ENCODE measurements around the gene SLC25A39.
A peak's percentile ranks its signal among the peaks of the same experiment; 100 is the strongest.
"Not testable (repeated sequence)": the region's sequence is repeated elsewhere in the genome, so short reads cannot be mapped to it uniquely, and the experiment has no call there.

The SLC25A39 gene

DNA sequence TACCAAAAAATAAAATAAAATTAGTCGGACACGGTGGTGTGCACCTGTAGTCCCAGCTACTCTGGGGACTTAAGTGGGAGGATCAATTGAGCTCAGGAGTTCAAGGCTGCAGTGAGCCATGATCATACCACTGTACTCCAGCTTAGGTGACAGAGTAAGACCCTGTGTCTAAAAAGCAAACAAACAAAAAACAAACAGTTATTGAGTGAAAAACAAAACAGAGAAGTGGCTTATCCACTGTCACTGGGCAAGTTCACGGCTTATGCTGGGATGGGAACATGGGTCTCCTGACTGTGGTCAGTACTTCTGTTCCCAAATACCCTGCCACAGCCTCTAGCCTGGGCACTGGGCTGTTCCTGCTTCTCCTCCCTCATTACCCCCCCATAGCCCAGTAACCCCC is 10.9 kb upstream of the SLC25A39 start:
- DNase-seq (ENCODE audit: low read depth in 2 of 2): no peak

DNA sequence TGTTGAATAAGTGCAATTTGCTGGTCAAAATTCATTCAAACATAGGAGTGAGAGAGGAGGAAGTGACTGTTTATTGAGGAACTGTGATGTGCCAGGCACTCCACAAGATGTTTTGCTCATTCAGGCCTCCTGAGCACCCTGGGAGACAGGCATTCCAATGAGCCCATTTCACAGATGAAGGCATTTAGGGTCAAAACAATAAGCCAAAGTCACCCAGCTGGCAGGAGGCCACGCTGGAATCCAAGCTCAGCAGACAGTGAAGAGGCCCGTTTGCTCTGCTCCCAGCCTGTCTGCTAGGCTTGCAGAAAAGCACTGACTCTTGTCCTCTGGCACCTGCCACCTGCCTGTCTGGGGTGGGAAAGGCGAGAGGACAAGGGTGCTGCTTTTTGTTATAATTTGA is 10.1 kb upstream of the SLC25A39 start:
- DNase-seq (ENCODE audit: low read depth in 2 of 2): no peak

- DNase-seq (ENCODE audit: low read depth in 2 of 2): no peak
Measured at GRCh38 chr17:44334315-44334714, 9.7 kb upstream of the SLC25A39 start.

GRCh38 chr17:44333371-44333770 is 8.7 kb upstream of the SLC25A39 start:
- no peak for DNase-seq (ENCODE audit: low read depth in 2 of 2)

DNA sequence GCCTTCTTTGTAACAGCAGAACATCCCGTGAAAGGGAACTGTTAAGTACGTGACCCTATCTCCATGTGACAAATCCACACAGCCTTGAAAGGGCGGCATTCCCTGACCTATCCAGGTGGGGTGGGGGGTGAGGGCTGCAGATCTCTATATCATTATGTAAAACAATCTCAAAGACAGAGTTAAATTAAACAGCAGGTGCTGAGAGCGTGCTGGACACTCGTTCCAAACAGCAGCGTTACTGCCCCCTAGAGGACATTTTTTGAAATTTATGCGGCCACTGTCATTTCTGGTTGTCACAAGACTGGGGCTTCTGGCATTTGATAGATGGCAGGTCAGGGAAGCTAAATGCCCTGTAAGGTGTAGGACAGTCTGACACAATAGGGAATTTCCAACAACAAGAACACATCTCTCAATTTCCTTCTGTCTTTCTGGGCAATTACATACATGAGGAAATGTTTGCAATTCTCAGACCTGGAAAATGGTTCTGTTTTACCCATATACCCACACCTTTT is 6.7 kb upstream of the SLC25A39 start:
- peak in 1 of 2 donors; percentile 56 for DNase-seq (ENCODE audit: low read depth in 2 of 2)

DNA sequence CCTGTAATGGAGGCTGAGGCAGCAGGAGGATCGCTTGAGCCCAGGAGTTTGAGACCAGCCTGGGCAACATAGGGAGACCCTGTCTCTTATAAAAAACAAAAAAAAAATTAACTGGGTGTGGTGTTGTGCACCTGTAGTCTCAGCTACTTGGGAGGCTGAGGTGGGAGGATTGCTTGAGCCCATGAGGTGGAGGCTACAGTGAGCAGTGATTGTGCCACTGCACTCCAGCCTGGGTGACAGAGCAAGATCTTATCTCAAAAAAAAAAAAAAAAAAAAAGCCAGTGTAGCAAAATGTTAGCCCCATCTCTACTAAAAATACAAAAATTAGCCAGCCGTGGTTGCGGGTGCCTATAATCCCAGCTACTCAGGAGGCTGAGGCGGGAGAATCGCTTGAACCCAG is 5.6 kb upstream of the SLC25A39 start:
- not testable (repeated sequence) for DNase-seq (ENCODE audit: low read depth in 2 of 2)

DNA sequence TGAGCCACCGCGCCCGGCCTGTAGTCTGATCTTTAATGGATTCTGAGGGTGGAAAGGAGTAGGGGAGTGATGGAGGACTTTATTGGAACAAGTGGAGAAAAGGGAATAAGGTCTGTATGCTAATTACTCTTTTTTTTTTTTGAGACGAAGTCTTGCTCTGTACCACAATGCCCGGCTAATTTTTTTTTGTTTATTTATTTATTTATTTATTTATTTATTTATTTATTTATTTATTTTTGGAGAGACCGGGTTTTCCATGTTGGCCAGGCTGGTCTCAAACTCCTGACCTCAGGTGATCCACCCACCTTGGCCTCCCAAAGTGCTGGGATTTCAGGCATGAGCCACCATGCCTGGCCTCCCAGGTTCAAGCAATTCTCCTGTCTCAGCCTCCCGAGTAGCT is 4.9 kb upstream of the SLC25A39 start:
- DNase-seq (ENCODE audit: low read depth in 2 of 2): not testable (repeated sequence)

GRCh38 chr17:44327715-44328449 is 3.3 kb upstream of the SLC25A39 start:
- no peak for DNase-seq (ENCODE audit: low read depth in 2 of 2)

- DNase-seq (ENCODE audit: low read depth in 2 of 2): peak; percentile 87 to 92
Measured at GRCh38 chr17:44326861-44327444, 2.3 kb upstream of the SLC25A39 start.

- no peak for DNase-seq (ENCODE audit: low read depth in 2 of 2)
Measured at GRCh38 chr17:44324092-44324570, 492 bp downstream of the SLC25A39 start.

- DNase-seq (ENCODE audit: low read depth in 2 of 2): no peak
Measured at GRCh38 chr17:44323359-44324091, 1.1 kb downstream of the SLC25A39 start.

DNA sequence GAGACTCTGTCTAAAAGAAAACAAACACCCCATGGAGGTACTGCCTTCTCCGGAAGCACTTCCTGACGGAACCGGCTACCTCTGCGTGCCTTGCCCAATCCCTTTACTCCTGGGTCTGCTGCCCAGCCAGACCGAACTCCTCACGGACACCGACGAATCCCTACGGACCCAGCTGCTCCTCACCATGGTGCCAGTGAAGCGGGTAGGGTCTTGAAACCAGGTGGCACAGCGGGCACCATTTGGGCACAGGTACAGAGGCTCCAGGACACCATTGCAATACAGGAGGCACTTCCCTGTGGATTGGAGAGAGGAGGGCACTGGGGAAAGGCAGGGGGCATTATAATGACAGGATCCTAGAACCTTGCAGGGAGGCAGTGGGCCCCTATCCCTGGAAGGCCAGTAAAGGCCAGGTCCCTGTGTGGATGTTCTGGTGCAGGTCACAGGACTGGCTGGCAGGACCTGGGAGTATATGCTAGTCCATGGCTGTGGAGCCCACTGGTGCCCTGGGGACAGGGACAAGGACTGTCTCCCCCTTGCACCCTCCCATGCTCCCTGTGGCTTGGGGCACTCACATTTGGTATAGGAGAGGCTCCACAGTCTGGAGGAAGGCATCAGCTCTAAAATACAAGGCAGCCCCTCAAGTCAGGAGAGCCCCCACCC is 2.3 kb downstream of the SLC25A39 start:
- DNase-seq (ENCODE audit: low read depth in 2 of 2): no peak

DNA sequence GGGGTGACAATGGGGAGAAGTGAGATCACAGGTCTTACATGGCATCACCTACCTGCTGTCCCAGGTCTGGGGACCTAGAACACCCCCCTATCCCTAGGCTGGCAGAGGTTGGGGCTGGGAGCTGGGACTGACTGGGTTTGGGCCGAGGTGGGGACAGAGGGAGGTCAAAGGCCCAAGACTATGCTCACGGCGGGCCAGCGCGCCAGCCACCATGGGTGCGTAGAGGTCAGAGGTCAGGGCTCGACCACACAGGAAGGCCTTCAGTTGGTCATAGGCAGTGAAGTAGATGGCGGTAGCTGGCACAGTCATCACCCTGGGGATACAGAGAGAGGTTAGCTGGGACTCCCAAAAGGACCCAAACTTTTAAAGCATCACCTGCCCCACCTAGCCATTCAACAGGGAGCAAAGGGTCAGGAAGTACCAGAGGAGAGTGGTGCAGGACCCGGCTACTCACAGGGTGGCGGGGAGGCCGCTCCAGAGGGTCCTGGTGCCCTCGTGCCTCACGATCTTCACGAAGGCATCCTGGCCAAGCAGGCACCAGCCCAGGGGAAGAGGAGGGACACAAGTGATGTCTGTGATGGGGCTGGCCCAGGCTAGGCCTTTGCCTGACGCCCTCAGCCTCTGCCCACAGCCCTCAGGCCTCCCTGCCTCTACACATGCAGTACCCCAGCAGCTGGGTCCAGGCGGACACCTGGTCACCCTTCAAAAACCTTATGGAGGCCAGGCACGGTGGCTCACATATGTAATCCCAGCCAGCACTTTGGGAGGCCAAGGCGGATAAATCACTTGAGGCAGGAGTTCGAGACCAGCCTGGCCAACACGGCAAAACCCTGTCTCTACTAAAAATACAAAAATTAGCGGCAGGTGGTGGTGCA is 3.1 kb downstream of the SLC25A39 start:
- DNase-seq (ENCODE audit: low read depth in 2 of 2): no peak

- no peak for DNase-seq (ENCODE audit: low read depth in 2 of 2)
Measured at GRCh38 chr17:44320066-44320465, 4.6 kb downstream of the SLC25A39 start.

GRCh38 chr17:44318077-44318892 is 6.3 kb downstream of the SLC25A39 start:
- DNase-seq (ENCODE audit: low read depth in 2 of 2): no peak

- DNase-seq (ENCODE audit: low read depth in 2 of 2): no peak
Measured at GRCh38 chr17:44317545-44317944, 7.1 kb downstream of the SLC25A39 start.

GRCh38 chr17:44315760-44316731 is 8.6 kb downstream of the SLC25A39 start:
- DNase-seq (ENCODE audit: low read depth in 2 of 2): no peak

GRCh38 chr17:44314869-44315661 is 9.6 kb downstream of the SLC25A39 start:
- no peak for DNase-seq (ENCODE audit: low read depth in 2 of 2)
